GM18517 (cell line): ENCODE data around the gene COL23A1.
A peak's percentile ranks its signal among the peaks of the same experiment; 100 is the strongest.
"Not testable (repeated sequence)": the region's sequence is repeated elsewhere in the genome, so short reads cannot be mapped to it uniquely, and the experiment has no call there.

Experiments used
- ATAC-seq: cut with Tn5 transposase; IDR thresholded peaks from one replicate; pipeline ENCODE4 v1.9.1; 2021; ENCODE audit warnings: mild to moderate bottlenecking, moderate library complexity; ENCODE audit not compliant: unreplicated experiment

The COL23A1 gene

DNA sequence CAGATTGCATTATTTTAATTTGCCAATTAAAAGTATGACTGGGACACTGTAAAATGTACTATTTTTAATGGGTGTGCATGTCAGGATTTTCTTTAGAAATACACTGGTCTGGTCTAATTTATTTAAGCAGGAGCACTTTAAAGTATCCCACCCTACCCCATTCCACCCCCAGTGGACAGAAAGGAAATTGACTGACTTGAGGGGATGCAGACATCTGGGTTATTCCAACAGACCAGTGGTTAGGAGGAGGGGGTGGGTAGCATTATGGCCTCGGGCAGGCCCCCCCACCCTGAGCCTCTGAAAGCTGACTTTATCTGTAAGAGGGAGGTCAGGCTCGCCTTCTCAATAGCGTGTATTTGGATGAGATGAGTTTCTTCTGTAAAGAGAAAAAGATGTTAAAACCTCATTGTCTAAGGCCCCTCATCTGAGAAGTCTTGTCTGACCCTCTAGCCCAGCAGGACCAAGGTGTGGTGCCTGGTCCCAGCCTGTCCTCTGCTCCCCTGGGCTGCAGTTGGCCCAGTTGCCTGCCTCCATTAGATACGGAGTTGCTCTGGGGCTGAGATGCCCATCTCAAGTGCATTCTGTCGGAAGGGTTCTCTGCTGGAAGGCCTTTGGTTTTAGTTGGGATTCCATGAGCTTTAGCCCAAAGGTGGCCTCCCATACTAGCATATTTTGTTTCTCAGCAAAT, 381.5 kb downstream of the COL23A1 start:
- ATAC-seq, result no peak

DNA sequence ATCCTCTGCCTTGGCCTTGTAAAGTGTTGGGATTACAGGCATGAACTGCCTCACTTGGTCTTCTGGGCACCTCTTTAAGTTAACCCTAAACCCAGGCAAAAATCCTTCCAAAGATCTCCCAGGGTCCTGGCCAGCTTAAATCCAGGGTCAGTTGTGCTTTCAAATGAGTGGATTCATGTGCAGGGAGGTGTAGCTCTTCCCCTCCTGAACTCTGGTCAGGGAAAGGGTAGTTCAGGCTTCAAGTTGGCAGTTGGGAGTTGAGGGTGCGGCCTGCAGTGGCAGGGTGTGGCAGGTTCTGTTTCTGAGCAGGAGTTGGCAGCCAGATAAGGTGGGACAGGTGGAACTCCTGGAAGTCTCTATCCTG, 382.3 kb downstream of the COL23A1 start:
- no peak for ATAC-seq

DNA sequence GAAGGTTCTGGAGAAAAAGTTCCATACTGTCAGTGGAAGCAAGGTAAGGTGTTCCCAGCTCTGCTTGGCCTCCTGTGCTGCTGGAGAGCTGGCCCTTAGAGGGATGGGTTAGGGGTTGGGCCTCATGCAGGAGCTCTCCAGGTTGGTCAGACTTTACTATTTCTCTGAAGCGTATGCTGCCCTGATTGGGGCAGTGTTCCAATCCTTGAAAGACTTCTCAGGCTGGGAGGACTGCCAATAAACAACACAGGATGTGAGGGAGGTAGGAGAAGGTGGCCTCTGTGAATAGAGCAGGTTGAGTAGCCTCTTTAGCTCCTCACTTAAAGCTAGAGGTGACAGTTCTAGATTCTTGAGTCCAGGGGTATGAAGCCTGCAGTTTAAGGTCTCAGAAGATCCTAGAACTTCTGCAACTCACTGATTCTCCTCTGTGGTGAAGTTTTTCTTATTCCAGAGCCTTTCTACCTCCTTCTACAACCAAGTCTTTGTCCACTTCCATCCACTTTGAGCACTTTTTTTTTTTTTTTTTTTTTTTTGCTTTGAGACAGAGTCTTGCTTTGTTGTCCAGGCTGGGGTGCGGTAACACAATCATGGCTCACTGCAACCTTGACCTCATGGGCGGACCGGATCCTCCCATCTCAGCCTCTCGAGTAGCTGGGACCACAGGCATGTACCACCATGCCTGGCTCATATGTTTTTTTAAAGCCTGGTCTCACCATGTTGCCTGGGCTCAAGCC, 382.8 kb downstream of the COL23A1 start:
- ATAC-seq, result no peak

DNA sequence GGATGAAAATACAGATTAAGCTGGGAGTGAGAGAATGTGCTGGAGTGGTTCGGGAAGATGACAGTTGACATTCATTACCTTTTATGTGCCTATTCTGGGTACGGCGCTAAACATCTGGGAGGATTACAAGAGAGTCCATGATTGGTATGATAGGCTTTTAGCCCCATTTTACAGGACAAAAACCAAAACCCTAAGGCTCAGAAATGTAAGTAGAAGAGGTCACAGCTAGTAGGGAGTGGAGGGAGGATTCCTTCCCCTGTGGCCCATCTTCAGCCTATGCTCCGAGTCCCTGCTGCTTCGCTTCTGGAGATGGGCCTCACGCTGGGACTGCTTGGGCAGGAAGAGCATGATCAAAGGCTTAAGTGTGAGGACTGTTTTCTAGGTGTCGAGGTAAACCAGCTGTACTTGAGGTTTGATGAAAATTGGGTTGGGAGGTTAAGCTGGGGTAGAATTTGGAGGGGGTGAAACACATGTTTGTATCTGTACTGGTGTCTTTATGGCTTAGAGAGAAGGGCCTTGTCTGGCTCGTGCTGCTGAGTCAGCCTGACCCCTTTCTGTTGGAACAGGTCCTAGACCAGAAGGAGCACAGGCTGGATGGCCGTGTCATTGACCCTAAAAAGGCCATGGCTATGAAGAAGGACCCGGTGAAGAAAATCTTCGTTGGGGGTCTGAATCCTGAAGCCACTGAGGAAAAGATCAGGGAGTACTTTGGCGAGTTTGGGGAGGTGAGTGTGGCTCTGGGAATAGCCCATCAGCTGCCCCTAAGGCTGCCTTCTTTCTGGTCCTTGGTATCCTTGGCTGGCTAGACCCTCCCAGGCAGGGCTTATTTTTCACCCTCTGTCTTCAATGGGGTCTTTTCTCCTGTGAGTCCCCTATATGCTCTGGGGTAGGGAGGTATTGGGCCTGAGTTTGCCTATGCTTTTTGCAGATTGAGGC, 383.8 kb downstream of the COL23A1 start:
- no peak for ATAC-seq

DNA sequence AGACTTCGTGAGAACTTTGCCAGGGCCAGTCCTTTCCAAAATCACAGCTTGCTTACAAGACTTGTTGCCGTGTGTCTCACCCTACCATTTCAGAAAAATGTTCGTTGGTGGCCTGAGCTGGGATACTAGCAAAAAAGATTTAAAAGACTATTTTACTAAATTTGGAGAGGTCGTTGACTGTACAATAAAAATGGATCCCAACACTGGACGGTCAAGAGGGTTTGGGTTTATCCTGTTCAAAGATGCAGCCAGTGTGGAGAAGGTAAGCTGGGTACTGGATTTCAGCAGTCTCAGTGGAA, 384.5 kb downstream of the COL23A1 start:
- ATAC-seq, result no peak

DNA sequence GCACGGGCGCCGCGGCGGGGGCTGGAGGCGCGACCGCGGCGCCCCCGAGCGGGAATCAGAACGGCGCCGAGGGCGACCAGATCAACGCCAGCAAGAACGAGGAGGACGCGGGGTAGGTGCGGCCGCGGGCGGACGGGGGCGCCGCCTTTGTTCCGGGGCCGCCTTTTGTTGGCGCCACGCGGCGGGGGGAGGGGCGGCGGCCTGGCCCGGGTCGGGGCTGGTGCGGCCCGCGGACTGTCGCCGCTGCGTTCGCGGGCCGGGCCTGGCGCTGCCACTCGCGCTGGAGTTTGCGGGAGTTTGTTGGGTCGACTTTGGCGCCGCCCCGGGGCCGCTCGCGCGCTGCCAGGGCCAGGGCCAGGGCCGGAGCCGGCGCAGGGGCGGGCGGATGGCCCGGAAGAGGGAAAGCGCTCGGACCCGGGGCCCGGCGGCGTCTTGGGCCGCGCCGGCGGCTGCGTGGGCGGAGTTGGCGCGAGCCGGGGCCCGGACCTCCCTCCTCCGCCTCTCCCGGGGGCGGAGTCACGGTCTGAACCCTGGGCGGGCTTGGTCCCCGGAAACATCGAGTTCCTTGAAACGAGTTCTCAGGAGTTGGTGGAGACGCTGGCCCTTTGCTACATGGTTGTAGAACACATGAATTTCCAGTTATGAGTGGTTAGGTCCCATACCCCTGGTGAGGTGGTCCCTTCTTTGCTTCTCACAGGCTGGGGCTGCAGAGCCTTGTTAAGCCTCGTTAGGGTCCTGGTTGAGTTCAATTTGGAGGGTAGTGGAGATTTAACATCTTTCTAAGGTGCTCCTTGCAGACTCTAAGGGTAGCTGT, 385.1 kb downstream of the COL23A1 start:
- ATAC-seq, result peak; percentile 36

DNA sequence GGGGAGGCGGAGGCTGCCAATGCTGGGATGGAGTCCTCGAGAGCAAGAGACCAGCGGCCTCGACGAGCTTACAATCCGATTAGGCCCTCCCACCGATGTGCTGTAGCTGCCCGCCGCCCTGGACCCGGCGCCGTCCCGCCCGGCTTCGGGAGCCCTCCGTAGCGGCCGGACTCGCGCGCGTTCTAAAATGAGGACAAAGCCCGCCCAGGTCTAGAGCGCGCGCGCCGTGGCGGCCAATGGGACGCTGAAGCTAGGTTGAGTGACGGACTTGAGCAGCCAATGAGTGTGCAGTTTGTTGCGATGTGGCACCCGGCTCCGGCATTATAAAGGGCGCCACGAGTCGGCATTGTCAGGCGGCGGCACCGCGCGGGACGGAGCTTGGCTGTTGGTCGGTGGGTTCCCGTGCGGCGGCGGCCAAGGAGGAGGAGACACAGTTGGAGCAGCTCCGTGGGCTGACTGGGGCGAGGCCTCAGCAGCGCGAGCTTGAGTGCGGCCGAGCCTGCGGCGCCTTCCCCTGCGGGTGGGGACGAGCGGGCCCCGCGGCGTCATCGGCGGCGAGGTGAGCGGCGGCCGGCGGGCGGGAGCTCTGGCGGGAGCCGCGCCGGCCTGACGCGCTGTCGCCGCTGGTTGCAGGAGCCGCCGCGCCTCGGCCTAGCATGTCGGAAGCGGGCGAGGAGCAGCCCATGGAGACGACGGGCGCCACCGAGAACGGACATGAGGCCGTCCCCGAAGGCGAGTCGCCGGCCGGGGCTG, 385.8 kb downstream of the COL23A1 start, which contains the start of gene HNRNPAB:
Gene HNRNPAB, plus strand, starts transcription at position 352 of the 753 bp plus-strand sequence. Its CDS starts 305 bp downstream, at position 657.
- peak; percentile 82 for ATAC-seq

DNA sequence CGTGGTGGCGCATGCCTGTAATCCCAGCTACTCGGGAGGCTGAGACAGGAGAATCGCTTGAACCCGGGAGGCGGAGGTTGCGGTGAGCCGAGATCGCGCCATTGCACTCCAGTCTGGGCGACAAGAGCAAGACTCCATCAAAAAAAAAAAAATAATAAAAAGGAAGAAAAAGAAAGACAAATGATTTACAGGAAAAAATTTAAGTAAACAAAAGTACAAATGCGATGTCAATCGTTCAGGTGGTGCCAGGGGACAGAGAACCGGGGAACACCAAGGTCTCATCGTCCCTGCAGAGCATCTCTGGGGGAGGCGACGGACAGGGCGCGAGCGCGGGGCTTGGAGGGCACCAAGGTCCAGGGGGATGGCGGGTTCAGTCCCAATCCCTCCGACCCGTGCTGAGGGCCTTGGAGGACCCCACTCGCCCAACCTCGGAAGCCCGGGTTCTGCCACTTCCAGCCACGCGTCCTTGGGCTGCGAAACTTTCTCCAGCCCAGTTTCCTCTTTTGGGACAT, 386.5 kb downstream of the COL23A1 start:
- ATAC-seq, result no peak

DNA sequence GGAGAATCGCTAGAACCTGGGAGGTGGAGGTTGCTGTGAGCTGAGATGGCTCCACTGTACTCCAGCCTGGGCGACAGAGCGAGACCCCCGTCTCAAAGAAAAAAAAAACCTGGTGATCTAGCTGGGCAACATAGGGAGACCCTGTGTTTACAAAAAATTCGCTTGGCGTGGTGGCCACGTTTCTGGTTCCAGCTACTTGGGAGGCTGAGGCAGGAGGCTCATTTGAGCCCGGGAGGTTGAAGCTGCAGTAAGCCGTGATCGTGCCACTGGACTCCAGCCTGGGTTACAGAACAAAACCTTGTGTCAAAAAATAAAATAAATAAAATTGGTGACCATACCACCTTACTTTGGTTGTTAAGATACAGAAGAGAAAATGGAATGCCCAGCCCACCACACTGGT, 387.7 kb downstream of the COL23A1 start:
- no peak for ATAC-seq

DNA sequence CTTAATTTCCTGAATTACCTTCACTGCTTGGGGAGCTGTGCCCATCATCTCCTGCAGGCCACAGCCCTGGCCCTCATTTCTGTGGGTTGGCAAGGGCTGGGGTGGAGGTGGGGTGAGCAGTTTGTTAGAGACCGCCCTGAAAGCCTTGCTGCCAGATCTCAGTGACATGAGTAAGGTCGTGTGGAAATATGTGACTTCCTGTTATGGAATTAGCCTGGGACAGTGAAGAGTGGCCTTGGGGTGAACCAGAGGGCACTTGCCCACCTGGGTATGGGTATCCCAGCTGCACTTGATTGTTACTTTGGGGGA, 388.3 kb downstream of the COL23A1 start:
- no peak for ATAC-seq

DNA sequence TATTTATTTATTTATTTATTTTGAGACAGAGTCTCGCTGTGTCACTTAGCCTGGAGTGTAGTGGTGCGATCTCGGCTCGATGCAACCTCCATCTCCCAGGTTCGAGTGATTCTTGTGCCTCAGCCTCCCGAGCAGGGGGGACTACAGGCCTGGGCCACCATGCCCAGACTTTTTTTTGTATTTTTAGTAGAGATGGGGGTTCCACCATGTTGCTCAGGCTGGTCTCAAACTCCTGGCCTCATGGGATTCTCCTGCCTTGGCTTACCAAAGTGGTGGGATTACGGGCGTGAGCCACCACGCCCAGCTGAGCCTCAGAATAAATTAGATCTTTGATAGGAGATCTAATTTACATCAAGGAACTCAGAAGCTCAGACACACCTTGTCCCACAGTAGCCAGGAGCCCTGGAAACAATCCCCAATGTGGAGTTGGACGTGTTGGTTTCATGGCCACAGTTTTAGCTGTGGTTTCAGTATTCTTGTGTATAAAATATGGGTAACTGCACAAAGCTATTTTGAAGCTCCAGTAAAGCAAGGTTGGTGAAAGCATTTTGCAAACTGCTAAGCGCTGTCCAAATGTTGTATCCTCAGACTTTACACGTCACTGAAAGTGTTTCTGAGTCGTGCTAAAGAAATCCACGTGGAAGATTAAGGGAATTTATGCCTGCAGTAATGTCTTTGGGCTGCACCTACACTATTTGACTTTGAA, 388.8 kb downstream of the COL23A1 start:
- ATAC-seq, result no peak

DNA sequence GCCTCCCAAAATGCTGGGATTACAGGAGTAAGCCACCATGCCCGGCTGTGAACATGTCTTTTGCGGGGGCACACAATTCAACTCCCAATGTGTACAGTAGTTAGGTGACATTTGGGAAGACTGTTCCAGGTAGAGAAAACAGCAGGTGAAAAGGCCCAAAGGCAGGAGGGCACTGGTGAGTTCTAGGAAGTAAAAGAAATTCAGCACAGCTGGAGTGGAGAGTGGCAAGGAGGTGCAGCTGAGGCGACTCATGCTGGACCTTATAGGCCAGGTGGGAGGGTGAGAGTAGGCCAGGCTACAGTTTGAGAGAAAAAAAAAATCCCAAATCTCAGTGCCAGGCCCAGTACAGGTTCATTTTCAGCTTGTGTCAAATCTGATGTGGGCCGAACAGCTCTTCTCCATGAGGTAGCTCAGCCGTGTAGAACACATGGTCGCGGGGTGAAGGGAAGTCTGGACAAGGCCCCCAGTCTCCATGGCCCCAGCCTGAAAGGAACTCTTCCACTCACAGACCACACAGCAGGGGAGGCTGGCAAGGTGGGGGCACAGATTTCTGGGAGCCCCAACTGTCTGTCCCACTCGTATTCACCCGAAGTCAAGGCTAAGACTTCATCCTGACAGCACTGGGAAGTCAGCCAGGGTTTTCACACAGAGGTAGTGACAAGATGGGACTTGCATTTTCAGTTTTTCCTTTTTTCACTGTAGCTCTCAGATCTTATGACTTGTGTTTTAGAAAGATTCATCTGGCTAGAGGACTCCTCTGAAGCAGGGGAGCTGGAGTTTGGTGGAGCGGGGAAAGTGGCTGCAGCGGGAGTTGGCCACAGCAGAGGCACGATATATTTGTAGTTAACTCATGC, 390.4 kb downstream of the COL23A1 start:
- no peak for ATAC-seq

DNA sequence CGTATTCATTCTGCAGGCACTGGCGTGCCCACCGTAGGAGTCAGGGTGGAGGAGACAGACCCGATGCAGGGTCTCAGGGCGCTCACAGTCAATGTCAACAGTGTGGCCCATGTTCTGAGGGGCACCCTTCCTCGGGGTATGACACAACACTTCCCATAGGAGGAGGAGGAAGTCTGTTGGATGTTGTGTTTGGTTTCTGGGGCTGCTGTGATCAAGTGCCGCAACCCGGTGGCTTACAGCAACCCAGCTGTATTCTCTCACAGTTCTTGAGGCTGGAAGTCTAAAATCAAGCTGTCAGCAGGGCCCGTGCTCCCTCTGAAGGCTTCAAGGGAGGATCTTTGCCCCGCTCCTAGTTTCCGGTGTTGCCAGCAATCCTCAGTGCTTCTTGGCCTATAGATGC, 391.5 kb downstream of the COL23A1 start:
- ATAC-seq, result no peak

DNA sequence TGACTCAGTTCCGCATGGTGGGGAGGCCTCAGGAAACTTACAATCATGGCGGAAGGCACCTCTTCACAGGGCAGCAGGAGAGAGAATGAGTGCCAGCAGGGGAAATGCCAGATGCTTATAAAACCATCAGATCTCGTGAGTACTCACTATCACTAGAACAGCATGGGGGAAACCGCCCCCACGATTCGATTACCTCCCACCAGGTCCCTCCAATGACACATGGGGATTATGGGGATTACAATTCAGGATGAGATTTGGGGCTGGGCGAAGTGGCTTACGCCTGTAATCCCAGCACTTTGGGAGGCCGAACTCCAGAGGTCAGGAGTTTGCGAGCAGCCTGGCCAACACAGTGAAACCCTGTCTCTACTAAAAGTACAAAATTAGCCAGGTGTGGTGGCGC, 392.0 kb downstream of the COL23A1 start:
- ATAC-seq, result not testable (repeated sequence)

DNA sequence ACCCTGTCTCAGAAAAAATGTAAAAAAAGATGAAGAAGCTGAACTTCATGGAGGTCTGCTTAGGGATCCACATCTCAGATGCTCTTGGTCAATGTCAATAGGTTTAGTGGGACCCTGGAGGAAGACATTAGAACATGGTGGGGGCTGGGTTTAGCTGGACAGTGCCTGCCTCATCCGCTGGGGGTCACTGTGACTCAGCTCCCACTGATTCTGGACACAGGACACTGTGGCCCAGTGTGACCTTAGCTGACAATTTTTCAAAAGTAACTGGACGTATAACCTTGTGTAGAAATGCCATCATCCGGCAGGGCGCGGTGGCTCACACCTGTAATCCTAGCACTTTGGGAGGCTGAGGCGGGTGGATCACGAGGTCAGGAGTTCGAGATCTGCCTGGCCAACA, 393.2 kb downstream of the COL23A1 start:
- ATAC-seq, result no peak

DNA sequence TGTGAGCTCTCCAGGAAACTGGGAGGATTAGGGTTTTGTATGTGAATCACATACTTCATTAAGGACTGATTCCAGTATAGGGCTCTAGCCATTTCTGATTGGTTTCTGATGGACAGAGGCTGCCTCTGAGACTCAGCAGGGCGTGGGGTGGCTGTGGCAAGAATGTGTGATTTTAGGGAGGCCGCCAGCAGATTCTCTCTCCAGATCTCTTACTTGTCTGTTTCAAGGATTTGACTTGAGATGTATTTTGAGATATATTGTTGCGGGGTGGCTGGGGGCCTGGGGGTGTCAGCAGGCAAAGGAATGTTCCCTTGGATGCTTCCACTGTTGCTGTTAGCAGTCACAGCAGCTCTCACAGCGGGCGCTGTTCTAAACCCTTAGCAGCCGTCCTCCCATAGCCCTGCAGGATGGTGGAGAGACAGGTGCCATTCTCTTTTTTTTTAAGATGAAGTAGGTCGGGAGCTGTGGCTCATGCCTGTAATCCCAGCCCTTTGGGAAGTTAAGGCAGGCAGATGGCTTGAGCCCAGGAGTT, 393.8 kb downstream of the COL23A1 start:
- no peak for ATAC-seq

DNA sequence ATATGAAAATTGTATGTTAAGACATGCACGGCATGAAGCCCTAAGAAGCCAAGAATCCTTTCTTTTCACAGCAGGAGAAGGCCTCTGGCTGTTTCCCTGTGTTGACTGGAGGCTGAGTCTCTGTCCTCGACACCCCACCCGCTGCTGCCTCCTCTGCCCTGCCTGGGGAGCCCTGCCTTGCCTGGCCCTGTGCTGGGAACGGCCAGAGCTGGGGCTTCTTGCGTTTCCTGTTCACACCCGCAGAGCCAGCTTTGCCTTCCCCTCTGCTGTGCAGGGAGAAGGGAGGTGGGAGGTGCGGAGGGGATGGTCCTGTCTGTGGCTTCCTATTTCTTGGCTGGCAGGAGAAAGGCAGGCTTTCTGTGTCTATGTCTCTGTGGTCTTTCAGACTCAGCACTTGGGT, 396.2 kb downstream of the COL23A1 start:
- ATAC-seq, result no peak

DNA sequence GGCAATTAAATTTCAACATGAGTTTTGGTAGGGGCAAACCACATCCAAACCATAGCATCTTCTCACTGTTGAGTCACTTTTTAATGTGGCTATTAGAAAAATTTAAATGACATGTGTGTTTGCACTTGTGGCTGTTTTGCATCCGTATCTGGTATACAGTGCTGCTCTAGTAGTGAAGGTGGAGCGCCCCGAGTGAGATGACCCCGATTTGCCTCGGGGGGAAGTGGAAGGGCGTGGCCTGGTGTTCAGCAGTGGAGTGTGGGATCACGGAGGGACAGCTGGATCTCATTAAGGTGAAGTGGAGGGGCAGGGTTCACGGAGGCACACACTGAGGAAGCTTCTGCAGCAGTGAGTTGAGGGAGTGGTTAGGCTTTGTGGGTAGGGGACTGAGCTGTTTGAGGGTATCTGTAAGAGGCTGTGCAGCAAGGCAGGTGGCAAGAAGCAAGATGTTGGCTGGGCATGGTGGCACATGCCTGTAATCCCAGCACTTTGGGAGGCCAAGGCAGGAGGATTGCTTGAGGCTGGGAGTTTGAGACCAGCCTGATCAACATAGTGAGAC, 396.9 kb downstream of the COL23A1 start:
- no peak for ATAC-seq
